ENCODE data around the gene PPP2R3A.
"Not testable (repeated sequence)": the region's sequence is repeated elsewhere in the genome, so short reads cannot be mapped to it uniquely, and the experiment has no call there.

The PPP2R3A gene, protein sequence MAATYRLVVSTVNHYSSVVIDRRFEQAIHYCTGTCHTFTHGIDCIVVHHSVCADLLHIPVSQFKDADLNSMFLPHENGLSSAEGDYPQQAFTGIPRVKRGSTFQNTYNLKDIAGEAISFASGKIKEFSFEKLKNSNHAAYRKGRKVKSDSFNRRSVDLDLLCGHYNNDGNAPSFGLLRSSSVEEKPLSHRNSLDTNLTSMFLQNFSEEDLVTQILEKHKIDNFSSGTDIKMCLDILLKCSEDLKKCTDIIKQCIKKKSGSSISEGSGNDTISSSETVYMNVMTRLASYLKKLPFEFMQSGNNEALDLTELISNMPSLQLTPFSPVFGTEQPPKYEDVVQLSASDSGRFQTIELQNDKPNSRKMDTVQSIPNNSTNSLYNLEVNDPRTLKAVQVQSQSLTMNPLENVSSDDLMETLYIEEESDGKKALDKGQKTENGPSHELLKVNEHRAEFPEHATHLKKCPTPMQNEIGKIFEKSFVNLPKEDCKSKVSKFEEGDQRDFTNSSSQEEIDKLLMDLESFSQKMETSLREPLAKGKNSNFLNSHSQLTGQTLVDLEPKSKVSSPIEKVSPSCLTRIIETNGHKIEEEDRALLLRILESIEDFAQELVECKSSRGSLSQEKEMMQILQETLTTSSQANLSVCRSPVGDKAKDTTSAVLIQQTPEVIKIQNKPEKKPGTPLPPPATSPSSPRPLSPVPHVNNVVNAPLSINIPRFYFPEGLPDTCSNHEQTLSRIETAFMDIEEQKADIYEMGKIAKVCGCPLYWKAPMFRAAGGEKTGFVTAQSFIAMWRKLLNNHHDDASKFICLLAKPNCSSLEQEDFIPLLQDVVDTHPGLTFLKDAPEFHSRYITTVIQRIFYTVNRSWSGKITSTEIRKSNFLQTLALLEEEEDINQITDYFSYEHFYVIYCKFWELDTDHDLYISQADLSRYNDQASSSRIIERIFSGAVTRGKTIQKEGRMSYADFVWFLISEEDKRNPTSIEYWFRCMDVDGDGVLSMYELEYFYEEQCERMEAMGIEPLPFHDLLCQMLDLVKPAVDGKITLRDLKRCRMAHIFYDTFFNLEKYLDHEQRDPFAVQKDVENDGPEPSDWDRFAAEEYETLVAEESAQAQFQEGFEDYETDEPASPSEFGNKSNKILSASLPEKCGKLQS (N-terminal part only)

GRCh38 chr3:135965506-135966270, at the start of gene PPP2R3A:
PPP2R3A (plus strand) TSS chr3:135965728; CDS start chr3:136001499, 35,771 bp downstream.
- DNase-seq, result peak; percentile 28

DNA sequence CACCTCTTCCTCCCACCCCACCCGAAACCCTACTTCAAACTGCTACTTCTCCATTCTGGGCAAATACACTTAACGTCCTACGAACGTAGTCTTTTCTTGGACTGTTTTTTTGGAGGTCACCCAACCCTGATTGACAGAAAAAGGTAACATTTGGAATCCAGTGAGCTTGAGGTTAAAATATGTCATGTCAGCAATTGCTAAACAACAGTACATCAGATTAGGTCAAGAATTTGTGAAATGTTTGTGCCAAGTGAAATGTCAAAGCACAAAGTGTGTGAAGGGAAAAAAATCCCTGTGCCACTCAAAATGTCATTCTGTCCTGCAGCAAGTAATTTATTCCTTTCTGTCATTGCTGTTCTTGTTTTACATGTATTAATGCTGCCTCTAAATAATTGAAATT, 49.2 kb upstream of the PPP2R3A start:
- DNase-seq, result no peak

DNA sequence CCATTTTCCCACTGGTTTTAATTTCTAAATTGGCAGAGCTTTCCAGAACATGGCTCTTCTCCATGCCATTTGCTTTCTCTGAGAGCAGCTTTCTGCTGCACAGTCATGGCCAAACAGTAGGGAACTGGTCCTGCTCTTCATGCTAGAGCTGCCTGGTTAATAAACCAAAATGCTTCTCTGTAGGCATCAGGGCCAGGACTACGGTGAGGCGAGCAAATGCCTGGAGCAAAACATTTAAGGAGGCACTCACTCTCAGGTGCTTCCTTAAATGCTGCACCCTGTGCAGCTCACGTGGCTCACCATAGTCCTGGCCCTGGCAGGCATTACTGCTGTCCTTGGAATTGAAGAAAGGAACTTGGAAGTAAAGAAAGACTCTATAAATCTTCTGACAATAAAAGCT, 48.5 kb upstream of the PPP2R3A start:
- DNase-seq, result no peak

- DNase-seq, result no peak
Observed at GRCh38 chr3:135917927-135918597, 47.5 kb upstream of the PPP2R3A start.

GRCh38 chr3:135918600-135918999, 46.9 kb upstream of the PPP2R3A start:
- DNase-seq, result no peak

DNA sequence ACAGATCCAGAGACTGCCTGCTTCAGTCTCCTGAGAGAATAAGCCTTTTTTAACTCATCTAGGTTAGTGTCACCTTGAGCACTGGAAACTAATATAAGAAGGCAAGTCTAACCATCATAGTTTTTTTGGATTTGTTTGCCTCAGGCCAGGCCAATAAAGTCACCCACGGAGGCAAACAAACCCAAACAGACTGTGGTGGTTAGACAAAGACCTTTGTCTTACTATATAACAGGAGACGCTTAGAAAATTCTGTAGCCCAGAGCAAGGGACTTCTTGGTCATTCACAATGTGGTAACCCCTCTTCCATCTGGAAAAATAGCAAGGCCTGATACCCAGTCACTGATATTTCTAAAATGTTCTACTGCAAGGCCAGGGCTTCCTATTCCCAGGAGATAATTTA, 45.3 kb upstream of the PPP2R3A start:
- DNase-seq, result no peak

DNA sequence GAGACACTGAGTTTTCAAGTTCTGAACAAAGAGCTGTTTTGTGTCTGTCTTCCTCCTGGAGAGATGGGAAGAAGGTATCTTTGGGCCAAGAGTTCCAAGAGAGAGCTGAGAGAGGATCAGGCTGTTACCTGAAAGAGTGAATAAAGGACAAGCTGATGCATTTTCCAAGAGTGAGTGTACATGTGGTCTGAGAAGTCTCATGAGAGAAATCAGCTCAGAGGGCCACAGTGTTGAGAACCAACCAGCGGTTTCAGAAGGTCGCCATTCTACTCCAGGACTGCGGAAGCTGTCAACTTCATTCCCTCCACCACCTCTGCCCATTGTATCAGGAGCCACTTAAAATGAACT, 42.7 kb upstream of the PPP2R3A start:
- DNase-seq, result no peak

- DNase-seq, result no peak
Observed at GRCh38 chr3:135924506-135924905, 41.0 kb upstream of the PPP2R3A start.

- DNase-seq, result no peak
Observed at GRCh38 chr3:135926664-135927063, 38.9 kb upstream of the PPP2R3A start.

- no peak for DNase-seq
Observed at GRCh38 chr3:135927155-135927554, 38.4 kb upstream of the PPP2R3A start.

- no peak for DNase-seq
Observed at GRCh38 chr3:135929670-135930069, 35.9 kb upstream of the PPP2R3A start.

DNA sequence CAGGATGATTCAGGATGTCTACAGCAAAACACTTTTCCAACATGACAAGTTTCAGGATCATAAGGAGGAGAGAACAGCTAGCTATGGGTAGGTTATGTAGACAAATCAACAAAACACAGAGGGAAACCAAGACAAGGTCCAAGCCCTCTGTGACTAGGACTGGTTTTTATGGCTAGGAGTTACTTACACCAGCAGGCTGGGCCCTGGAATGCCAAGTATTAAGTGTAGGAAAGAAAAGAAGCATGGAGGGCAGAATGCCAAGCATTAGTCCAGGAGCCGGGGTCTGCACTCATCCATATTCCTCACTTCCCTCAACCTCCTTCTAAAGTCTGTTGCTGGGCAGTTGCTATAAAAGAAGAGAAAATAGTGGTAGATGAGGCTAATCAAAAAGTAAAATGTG, 35.3 kb upstream of the PPP2R3A start:
- no peak for DNase-seq

GRCh38 chr3:135935171-135935570, 30.4 kb upstream of the PPP2R3A start:
- DNase-seq, result not testable (repeated sequence)

GRCh38 chr3:135937766-135938165, 27.8 kb upstream of the PPP2R3A start:
- DNase-seq, result not testable (repeated sequence)

GRCh38 chr3:135944831-135945230, 20.7 kb upstream of the PPP2R3A start:
- DNase-seq, result no peak

GRCh38 chr3:135950941-135951340, 14.6 kb upstream of the PPP2R3A start:
- DNase-seq, result no peak

DNA sequence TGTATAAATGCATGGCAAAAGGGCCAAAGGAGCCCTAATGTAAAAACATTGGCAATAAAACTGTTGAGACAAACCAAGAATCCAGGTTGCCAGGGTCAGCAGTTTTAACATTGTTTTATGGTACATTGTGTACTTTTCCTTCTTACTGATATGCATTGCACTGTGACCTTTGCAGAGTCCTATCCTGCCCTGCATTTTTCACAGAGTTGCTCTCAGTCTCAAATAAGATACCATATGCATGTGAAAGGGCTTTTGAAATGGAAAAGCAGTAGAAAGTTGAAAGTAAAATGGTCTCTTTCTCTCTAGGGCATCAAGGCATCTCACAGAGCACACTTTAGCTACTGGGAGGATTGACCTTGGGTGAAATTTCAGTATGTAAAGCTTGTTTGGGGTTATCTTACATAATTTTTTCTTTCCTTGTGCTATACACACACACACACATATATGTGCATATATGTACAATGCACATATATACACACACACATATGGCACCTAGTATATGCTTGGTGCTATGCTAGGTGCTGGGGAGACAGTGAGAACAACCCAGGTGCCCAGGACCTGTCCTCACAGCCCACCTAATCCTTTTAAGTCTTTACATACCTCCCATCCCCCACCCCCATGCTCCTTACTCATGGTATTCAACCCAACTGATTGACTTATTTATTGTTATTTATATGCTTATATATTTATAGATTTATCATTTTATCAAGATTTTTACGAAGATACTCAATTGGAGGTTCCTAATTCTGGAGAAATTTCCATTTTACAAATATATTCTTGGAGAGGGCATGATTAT, 1.2 kb upstream of the PPP2R3A start:
- no peak for DNase-seq

- DNase-seq, result no peak
Observed at GRCh38 chr3:135965129-135965505, 411 bp upstream of the PPP2R3A start.

DNA sequence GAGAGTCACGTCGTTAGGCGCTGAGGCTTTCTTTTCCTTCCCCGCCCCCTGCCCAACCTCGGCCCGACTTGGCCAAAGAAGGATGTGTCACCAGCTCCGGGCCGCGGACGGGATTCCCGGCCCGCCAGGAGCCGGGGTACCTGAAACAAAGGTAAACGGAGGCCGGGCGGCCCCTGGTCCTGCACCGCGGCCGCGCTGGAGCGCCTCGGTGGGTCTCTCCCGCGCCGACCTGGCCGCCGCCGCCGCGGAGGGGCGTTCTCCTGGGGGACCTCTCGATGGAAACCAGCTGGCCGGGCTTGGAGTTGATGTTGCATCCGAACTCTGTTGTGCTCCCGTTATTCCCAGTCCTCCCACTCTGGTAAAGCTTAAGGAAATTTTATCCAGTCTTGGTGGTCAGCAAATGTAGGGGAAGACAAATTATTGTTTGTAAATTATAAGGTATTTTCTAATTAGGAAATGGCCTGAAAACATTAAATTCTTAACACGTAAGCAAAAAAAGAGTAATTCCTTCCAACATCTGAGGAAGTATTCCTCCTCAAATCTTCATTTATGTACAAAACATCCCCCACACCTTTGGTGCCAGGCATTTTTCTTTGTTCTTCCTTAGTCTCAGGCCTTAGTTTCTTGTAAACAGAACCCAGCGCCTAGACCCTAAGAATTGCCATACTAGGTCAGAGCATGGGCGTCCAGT, 888 bp downstream of the PPP2R3A start:
- no peak for DNase-seq

- DNase-seq, result no peak
Observed at GRCh38 chr3:135966962-135967274, 1.4 kb downstream of the PPP2R3A start.

GRCh38 chr3:135967867-135968266, 2.3 kb downstream of the PPP2R3A start:
- no peak for DNase-seq
